Measurements from ENCODE around the gene TTLL3. TPM values are rescaled to one million over a fixed set of nuclear protein-coding genes. Genes with fewer than 3 reads are reported as not detected.

The TTLL3 gene
- total and polyA plus RNA-seq, 2 of the 8 experiments (the other 6 are each of a cell fraction or from before 2014, with no cell fraction given), result 5.9 to 8.9 TPM

GRCh38 chr3:9869955-9870354 is 59.9 kb downstream of the TTLL3 start:
- Histone ChIP-seq H3K27me3 (replicated peaks in 1 of 4; ENCODE audit: control insufficient read depth in 3 of 4, extremely low read depth in 1 of 4, insufficient read depth in 3 of 4, low read length in 3 of 4) (no peaks in the 10 kb centered on the region), H3K79me2 (ENCODE audit: control insufficient read depth in 1 of 2, insufficient read depth in 2 of 2, low read length in 2 of 2) (no peaks in the 10 kb centered on the region), H3K4ac (replicated peaks; ENCODE audit: insufficient read length, low read depth, low read length) (no peak overlapping the region), H2BK12ac (ENCODE audit: low read depth, low read length) (no peak overlapping the region), H3K4me2 (ENCODE audit: insufficient read depth in 1 of 2, low read depth in 2 of 2, low read length in 2 of 2) (no peak overlapping the region), H2BK20ac (ENCODE audit: low read length) (no peak overlapping the region), H3K23ac (ENCODE audit: insufficient read length) (no peak overlapping the region), H2AFZ (ENCODE audit: low read length) (no peak overlapping the region), H4K20me1 (replicated peaks in 1 of 2; ENCODE audit: control insufficient read depth in 1 of 2, insufficient read depth in 2 of 2, low read length in 2 of 2) (no peaks in the 10 kb centered on the region), H3K36me3 (ENCODE audit: control insufficient read depth in 2 of 4, insufficient read depth in 4 of 4, low read length in 3 of 4) (no peaks in the 10 kb centered on the region), H4K91ac (replicated peaks; ENCODE audit: insufficient read length, low read length) (no peak overlapping the region), H3K27ac (ENCODE audit: low read depth, low read length) (no peak overlapping the region), H2BK15ac (ENCODE audit: low read length) (no peak overlapping the region), H2BK120ac (replicated peaks; ENCODE audit: low read depth, low read length) (no peak overlapping the region), H3K18ac (ENCODE audit: extremely low read depth, low read length) (no peak overlapping the region), H3K23me2 (ENCODE audit: low read depth, low read length) (no peaks in the 10 kb centered on the region), H4K5ac (ENCODE audit: insufficient read length, low read depth, low read length) (no peak overlapping the region), H3K56ac (replicated peaks; ENCODE audit: insufficient read length, low read depth, low read length) (no peak overlapping the region), H3K9me3 (ENCODE audit: insufficient read depth in 2 of 2, low read depth in 1 of 2, low read length in 1 of 2) (no peaks in the 10 kb centered on the region), H3K4me3 (ENCODE audit: extremely low read depth in 1 of 4, insufficient read depth in 2 of 4, low read depth in 3 of 4, low read length in 4 of 4) (no peak overlapping the region), H2BK5ac (ENCODE audit: low read depth, low read length) (no peak overlapping the region), H3K14ac (ENCODE audit: insufficient read length) (no peak overlapping the region), H2AK5ac (ENCODE audit: low read depth, low read length) (no peak overlapping the region), H3K4me1 (replicated peaks in 1 of 4; ENCODE audit: control insufficient read depth in 3 of 4, insufficient read depth in 4 of 4, low read length in 3 of 4) (no peaks in the 10 kb centered on the region), H4K8ac (ENCODE audit: extremely low read depth, insufficient read depth, low read length) (no peak overlapping the region), H3K9ac (replicated peaks in 1 of 4; ENCODE audit: extremely low read depth in 1 of 4, low read depth in 3 of 4, low read length in 3 of 4) (no peak overlapping the region), H3K79me1 (ENCODE audit: low read depth, low read length) (no peaks in the 10 kb centered on the region)
- ChIA-PET CTCF (ENCODE audit: partially characterized antibody) (no interaction called here), POLR2A (ENCODE audit: partially characterized antibody) (no interaction called here)
- no peak for TF ChIP-seq FOSL1 (IDR thresholded peaks at IDR 0.05; ENCODE audit: insufficient read depth, low read depth, low read length)
- no peak for TF ChIP-seq SIX5 (IDR thresholded peaks at IDR 0.05; ENCODE audit: low read depth, low read length)
- no peak for TF ChIP-seq RFX5 (IDR thresholded peaks at IDR 0.05; ENCODE audit: borderline replicate concordance, low read depth, low read length)
- TF ChIP-seq CBX5 (IDR thresholded peaks at IDR 0.05; ENCODE audit: low read depth, low read length), result no peak
- no peak for TF ChIP-seq CTCF (IDR thresholded peaks at IDR 0.05; ENCODE audit: control extremely low read depth in 1 of 3, insufficient read depth in 1 of 3, low read depth in 1 of 3, low read length in 3 of 3)
- no peak for TF ChIP-seq SRF (IDR thresholded peaks at IDR 0.05; ENCODE audit: low read depth, low read length)
- TF ChIP-seq EGR1 (IDR thresholded peaks at IDR 0.05; ENCODE audit: borderline replicate concordance, low read depth, low read length), result no peak
- FAIRE-seq (no peak), DNase-seq (ENCODE audit: low read depth in 1 of 2, low spot score in 2 of 2) (no peak)
- 90% methylated on average over 5 of the region's 5 CpGs; no CpG with 5 or more reads in 1 of the 2 experiments for WGBS, 2 experiments (ENCODE audit: extremely low coverage in 1 of 2, insufficient coverage in 1 of 2, insufficient read length in 1 of 2, insufficient replicate concordance in 2 of 2, low coverage in 1 of 2, low lambda C conversion rate in 2 of 2, missing lambda C conversion rate in 1 of 2)

Measured in H1 (cell line).